Breast epithelium (tissue), 4 donors: Measurements from ENCODE around the gene CRPPA. TPM values are rescaled to one million over a fixed set of nuclear protein-coding genes. Genes with fewer than 3 reads are reported as not detected.

Experiments used
- DNase-seq, 2 donors: peaks; one replicate each; pipeline ENCODE4 v3.0.0-alpha.2; 2019; ENCODE audit warnings: low spot score in 2 of 2
- H3K27ac ChIP-seq, 2 donors: fragments of 200-600 bp; sonication (generic) in 1 of 2; one replicate each; pipeline ENCODE4 v1.5.1; 2016 to 2019; ENCODE audit warnings: mild to moderate bottlenecking in 1 of 2
- H3K27me3 ChIP-seq, 2 donors: fragments of 200-600 bp; sonication (generic) in 1 of 2; one replicate each; pipeline versions ENCODE4 v1.5.1 to v1.6.0; 2017 to 2019; ENCODE audit warnings: control low read depth in 1 of 2, mild to moderate bottlenecking in 1 of 2
- H3K36me3 ChIP-seq: fragments of 200-600 bp; one replicate; pipeline ENCODE4 v1.5.1; 2019
- H3K4me1 ChIP-seq, 2 donors: fragments of 200-600 bp; sonication (generic); one replicate each; pipeline ENCODE4 v1.5.1; 2016 to 2019; ENCODE audit warnings: control low read depth in 1 of 2
- H3K4me3 ChIP-seq, 3 donors: fragments of 200-600 bp; sonication (generic); 1 replicate in 2 of 3; 2 replicates in 1 of 3; pipeline ENCODE4 v1.5.1; 2016 to 2019; ENCODE audit warnings: mild to moderate bottlenecking in 3 of 3, moderate library complexity in 2 of 3
- H3K9me3 ChIP-seq, 2 donors: fragments of 200-600 bp; sonication (generic) in 1 of 2; one replicate each; pipeline ENCODE4 v1.5.1; 2016 to 2019; ENCODE audit warnings: control low read depth in 1 of 2
- CTCF ChIP-seq, 3 donors: fragments of 450-650 bp; IDR thresholded peaks; one replicate each; pipeline ENCODE4 v1.5.1; 2016 to 2017; ENCODE audit warnings: antibody characterized with exemption in 3 of 3, mild to moderate bottlenecking in 3 of 3, moderate library complexity in 3 of 3
- POLR2A ChIP-seq: fragments of 450-650 bp; IDR thresholded peaks from one replicate; pipeline ENCODE4 v1.6.1; 2016; ENCODE audit warnings: antibody characterized with exemption, mild to moderate bottlenecking, moderate library complexity
- POLR2AphosphoS5 ChIP-seq, 3 donors: sonication (generic); formaldehyde crosslinking; IDR thresholded peaks; one replicate each; pipeline ENCODE4 v1.6.1; 2017; ENCODE audit warnings: antibody characterized with exemption in 3 of 3
- intact Hi-C: fragments of 100-400 bp; cut with DNase I; formaldehyde crosslinking; loops from one replicate; pipeline ENCODE4 v1.15.1; 2023; ENCODE audit warnings: low total_unique reads
- total RNA-seq, 3 donors: library from RNA; depleted of rRNA; stranded (reverse); fragments of >200 nt; gene quantifications; one replicate each; pipeline ENCODE4 v1.1.0, GENCODE V29; 2016

Gene CRPPA
- total RNA-seq, 3 donors from 2014 or later = 1.9 to 6.0 (median 2.9) TPM

GRCh38 chr7:16400893-16401275, 20.5 kb downstream of the CRPPA start:
- no peak for TF ChIP-seq POLR2A
- TF ChIP-seq POLR2AphosphoS5 (IDR thresholded peaks at IDR 0.05) = no peak
- TF ChIP-seq CTCF (IDR thresholded peaks at IDR 0.05) = no peak
- DNase-seq = no peak
- intact Hi-C loops = no loop called here
- no peak overlapping the region for H3K27ac ChIP-seq
- H3K4me3 ChIP-seq = no peak overlapping the region
- no peaks in the 10 kb centered on the region for H3K27me3 ChIP-seq
- no peaks in the 10 kb centered on the region for H3K36me3 ChIP-seq
- no peaks in the 10 kb centered on the region for H3K4me1 ChIP-seq
- peaks cover 0 to 12% of the 10 kb centered on the region in 2 donors for H3K9me3 ChIP-seq

- Histone ChIP-seq H3K27ac (no peak overlapping the region), H3K36me3 (no peaks in the 10 kb centered on the region), H3K27me3 (no peaks in the 10 kb centered on the region), H3K4me3 (no peak overlapping the region), H3K9me3 (peaks cover 0 to 12% of the 10 kb centered on the region in 2 donors), H3K4me1 (no peaks in the 10 kb centered on the region)
- DNase-seq = no peak
- intact Hi-C loops = no loop called here
- TF ChIP-seq POLR2A (no peak), POLR2AphosphoS5 (IDR thresholded peaks at IDR 0.05) (no peak), CTCF (IDR thresholded peaks at IDR 0.05) (no peak)
Observed at GRCh38 chr7:16399916-16400892, 21.1 kb downstream of the CRPPA start.

- H3K27me3 ChIP-seq = no peaks in the 10 kb centered on the region
- peaks cover 0 to 12% of the 10 kb centered on the region in 2 donors for H3K9me3 ChIP-seq
- intact Hi-C loops = no loop called here
- TF ChIP-seq CTCF (IDR thresholded peaks at IDR 0.05) = no peak
- peak in 2 of 3 donors; percentile 57 to 72 for TF ChIP-seq POLR2AphosphoS5 (IDR thresholded peaks at IDR 0.05)
- no peak for TF ChIP-seq POLR2A
- no peaks in the 10 kb centered on the region for H3K36me3 ChIP-seq
- H3K4me3 ChIP-seq = no peak overlapping the region
- H3K27ac ChIP-seq = no peak overlapping the region
- DNase-seq = no peak
- H3K4me1 ChIP-seq = no peaks in the 10 kb centered on the region
Observed at GRCh38 chr7:16399265-16399831, 22.0 kb downstream of the CRPPA start.

GRCh38 chr7:16398146-16399017, 23.0 kb downstream of the CRPPA start:
- Histone ChIP-seq H3K4me1 (no peaks in the 10 kb centered on the region), H3K36me3 (no peaks in the 10 kb centered on the region), H3K4me3 (no peak overlapping the region), H3K27ac (no peak overlapping the region), H3K27me3 (no peaks in the 10 kb centered on the region), H3K9me3 (peaks cover 0 to 8% of the 10 kb centered on the region in 2 donors)
- intact Hi-C loops = no loop called here
- TF ChIP-seq POLR2AphosphoS5 (IDR thresholded peaks at IDR 0.05) (peak in 1 of 3 donors; percentile 11), POLR2A (no peak), CTCF (IDR thresholded peaks at IDR 0.05) (no peak)
- no peak for DNase-seq
